Measurements from ENCODE around the gene CPED1.

Gene CPED1

GRCh38 chr7:121075952-121076349 is 87.4 kb downstream of the CPED1 start:
- Histone ChIP-seq H3K4me3 (ENCODE audit: low read length) (no peak overlapping the region), H3K9me3 (ENCODE audit: control insufficient read depth, low read length) (no peaks in the 10 kb centered on the region), H3K4me1 (ENCODE audit: control insufficient read depth, insufficient read depth, low read length) (no peaks in the 10 kb centered on the region), H3K9ac (ENCODE audit: low read length) (no peak overlapping the region), H3K27me3 (ENCODE audit: control insufficient read depth, insufficient read depth, low read length) (no peaks in the 10 kb centered on the region), H3K36me3 (ENCODE audit: control insufficient read depth, insufficient read depth, low read length) (no peaks in the 10 kb centered on the region)

GRCh38 chr7:121076350-121077164 is 88.0 kb downstream of the CPED1 start:
- no peak overlapping the region for H3K9ac ChIP-seq (ENCODE audit: low read length)

GRCh38 chr7:121077165-121077630 is 88.7 kb downstream of the CPED1 start:
- no peaks in the 10 kb centered on the region for H3K27me3 ChIP-seq (ENCODE audit: control insufficient read depth, insufficient read depth, low read length)
- no peak overlapping the region for H3K4me3 ChIP-seq (ENCODE audit: low read length)
- H3K9me3 ChIP-seq (ENCODE audit: control insufficient read depth, low read length): no peaks in the 10 kb centered on the region
- no peaks in the 10 kb centered on the region for H3K4me1 ChIP-seq (ENCODE audit: control insufficient read depth, insufficient read depth, low read length)
- no peaks in the 10 kb centered on the region for H3K36me3 ChIP-seq (ENCODE audit: control insufficient read depth, insufficient read depth, low read length)
- H3K9ac ChIP-seq (ENCODE audit: low read length): no peak overlapping the region

More at GRCh38 chr7:121076350-121077164, 88.0 kb downstream of the CPED1 start:
- H3K27me3 ChIP-seq (ENCODE audit: control insufficient read depth, insufficient read depth, low read length): no peaks in the 10 kb centered on the region
- H3K36me3 ChIP-seq (ENCODE audit: control insufficient read depth, insufficient read depth, low read length): no peaks in the 10 kb centered on the region
- H3K4me3 ChIP-seq (ENCODE audit: low read length): no peak overlapping the region
- no peaks in the 10 kb centered on the region for H3K9me3 ChIP-seq (ENCODE audit: control insufficient read depth, low read length)
- H3K4me1 ChIP-seq (ENCODE audit: control insufficient read depth, insufficient read depth, low read length): no peaks in the 10 kb centered on the region

GRCh38 chr7:121078701-121079227 is 90.3 kb downstream of the CPED1 start:
- no peaks in the 10 kb centered on the region for H3K9me3 ChIP-seq (ENCODE audit: control insufficient read depth, low read length)
- H3K4me3 ChIP-seq (ENCODE audit: low read length): no peak overlapping the region
- no peaks in the 10 kb centered on the region for H3K4me1 ChIP-seq (ENCODE audit: control insufficient read depth, insufficient read depth, low read length)
- H3K9ac ChIP-seq (ENCODE audit: low read length): no peak overlapping the region
- H3K27me3 ChIP-seq (ENCODE audit: control insufficient read depth, insufficient read depth, low read length): no peaks in the 10 kb centered on the region
- H3K36me3 ChIP-seq (ENCODE audit: control insufficient read depth, insufficient read depth, low read length): no peaks in the 10 kb centered on the region

GRCh38 chr7:121079425-121080169 is 91.1 kb downstream of the CPED1 start:
- Histone ChIP-seq H3K4me1 (ENCODE audit: control insufficient read depth, insufficient read depth, low read length) (no peaks in the 10 kb centered on the region), H3K27me3 (ENCODE audit: control insufficient read depth, insufficient read depth, low read length) (no peaks in the 10 kb centered on the region), H3K36me3 (ENCODE audit: control insufficient read depth, insufficient read depth, low read length) (no peaks in the 10 kb centered on the region), H3K9ac (ENCODE audit: low read length) (no peak overlapping the region), H3K9me3 (ENCODE audit: control insufficient read depth, low read length) (no peaks in the 10 kb centered on the region), H3K4me3 (ENCODE audit: low read length) (no peak overlapping the region)

- no peaks in the 10 kb centered on the region for H3K27me3 ChIP-seq (ENCODE audit: control insufficient read depth, insufficient read depth, low read length)
- H3K9me3 ChIP-seq (ENCODE audit: control insufficient read depth, low read length): no peaks in the 10 kb centered on the region
- H3K4me3 ChIP-seq (ENCODE audit: low read length): no peak overlapping the region
- H3K9ac ChIP-seq (ENCODE audit: low read length): no peak overlapping the region
- H3K4me1 ChIP-seq (ENCODE audit: control insufficient read depth, insufficient read depth, low read length): no peaks in the 10 kb centered on the region
- H3K36me3 ChIP-seq (ENCODE audit: control insufficient read depth, insufficient read depth, low read length): no peaks in the 10 kb centered on the region
Measured at GRCh38 chr7:121080257-121080912, 91.9 kb downstream of the CPED1 start.

- Histone ChIP-seq H3K4me1 (ENCODE audit: control insufficient read depth, insufficient read depth, low read length) (no peaks in the 10 kb centered on the region), H3K36me3 (ENCODE audit: control insufficient read depth, insufficient read depth, low read length) (no peaks in the 10 kb centered on the region), H3K9me3 (ENCODE audit: control insufficient read depth, low read length) (no peaks in the 10 kb centered on the region), H3K4me3 (ENCODE audit: low read length) (no peak overlapping the region), H3K27me3 (ENCODE audit: control insufficient read depth, insufficient read depth, low read length) (no peaks in the 10 kb centered on the region), H3K9ac (ENCODE audit: low read length) (no peak overlapping the region)
Measured at GRCh38 chr7:121080913-121081326, 92.4 kb downstream of the CPED1 start.

GRCh38 chr7:121081327-121081936 is 92.9 kb downstream of the CPED1 start:
- Histone ChIP-seq H3K9ac (ENCODE audit: low read length) (no peak overlapping the region), H3K27me3 (ENCODE audit: control insufficient read depth, insufficient read depth, low read length) (no peaks in the 10 kb centered on the region), H3K9me3 (ENCODE audit: control insufficient read depth, low read length) (no peaks in the 10 kb centered on the region), H3K36me3 (ENCODE audit: control insufficient read depth, insufficient read depth, low read length) (no peaks in the 10 kb centered on the region), H3K4me3 (ENCODE audit: low read length) (no peak overlapping the region), H3K4me1 (ENCODE audit: control insufficient read depth, insufficient read depth, low read length) (no peaks in the 10 kb centered on the region)

- Histone ChIP-seq H3K4me1 (ENCODE audit: control insufficient read depth, insufficient read depth, low read length) (no peaks in the 10 kb centered on the region), H3K36me3 (ENCODE audit: control insufficient read depth, insufficient read depth, low read length) (no peaks in the 10 kb centered on the region), H3K9me3 (ENCODE audit: control insufficient read depth, low read length) (no peaks in the 10 kb centered on the region), H3K9ac (ENCODE audit: low read length) (no peak overlapping the region), H3K27me3 (ENCODE audit: control insufficient read depth, insufficient read depth, low read length) (no peaks in the 10 kb centered on the region), H3K4me3 (ENCODE audit: low read length) (no peak overlapping the region)
Measured at GRCh38 chr7:121082400-121083101, 94.0 kb downstream of the CPED1 start.

GRCh38 chr7:121083138-121083789 is 94.8 kb downstream of the CPED1 start:
- Histone ChIP-seq H3K9ac (ENCODE audit: low read length) (no peak overlapping the region), H3K27me3 (ENCODE audit: control insufficient read depth, insufficient read depth, low read length) (no peaks in the 10 kb centered on the region), H3K4me3 (ENCODE audit: low read length) (no peak overlapping the region), H3K36me3 (ENCODE audit: control insufficient read depth, insufficient read depth, low read length) (no peaks in the 10 kb centered on the region), H3K4me1 (ENCODE audit: control insufficient read depth, insufficient read depth, low read length) (no peaks in the 10 kb centered on the region), H3K9me3 (ENCODE audit: control insufficient read depth, low read length) (no peaks in the 10 kb centered on the region)

GRCh38 chr7:121083790-121084251 is 95.3 kb downstream of the CPED1 start:
- Histone ChIP-seq H3K36me3 (ENCODE audit: control insufficient read depth, insufficient read depth, low read length) (no peaks in the 10 kb centered on the region), H3K4me3 (ENCODE audit: low read length) (no peak overlapping the region), H3K4me1 (ENCODE audit: control insufficient read depth, insufficient read depth, low read length) (no peaks in the 10 kb centered on the region), H3K9ac (ENCODE audit: low read length) (no peak overlapping the region), H3K9me3 (ENCODE audit: control insufficient read depth, low read length) (no peaks in the 10 kb centered on the region), H3K27me3 (ENCODE audit: control insufficient read depth, insufficient read depth, low read length) (no peaks in the 10 kb centered on the region)

Data from mucosa of stomach (tissue), 1 donor.